ENCODE measurements around the gene MAPT. TPM values are rescaled to one million over a fixed set of nuclear protein-coding genes. Genes with fewer than 3 reads are reported as not detected.

Gene MAPT
- total RNA-seq, 1 donor from 2014 or later, result 0.28 TPM

- Mint-ChIP-seq H3K27ac (ENCODE audit: unreplicated experiment) (no peak overlapping the region), H3K4me3 (ENCODE audit: unreplicated experiment) (no peak overlapping the region), H3K36me3 (ENCODE audit: low read depth, unreplicated experiment) (no peaks in the 10 kb centered on the region), H3K4me1 (ENCODE audit: unreplicated experiment) (peaks cover 8% of the 10 kb centered on the region), H3K9me3 (ENCODE audit: unreplicated experiment) (no peaks in the 10 kb centered on the region), H3K27me3 (ENCODE audit: unreplicated experiment) (no peaks in the 10 kb centered on the region)
- TF ChIP-seq CTCF (IDR thresholded peaks at IDR 0.05; ENCODE audit: unreplicated experiment), result no peak
- no peak for DNase-seq (ENCODE audit: low spot score)
Measured at GRCh38 chr17:45984368-45984767, 90.0 kb downstream of the MAPT start.

GRCh38 chr17:45985447-45985846 is 91.1 kb downstream of the MAPT start:
- no peak for TF ChIP-seq CTCF (IDR thresholded peaks at IDR 0.05; ENCODE audit: unreplicated experiment)
- Mint-ChIP-seq H3K4me3 (ENCODE audit: unreplicated experiment) (no peak overlapping the region), H3K27me3 (ENCODE audit: unreplicated experiment) (no peaks in the 10 kb centered on the region), H3K4me1 (ENCODE audit: unreplicated experiment) (peaks cover 8% of the 10 kb centered on the region), H3K9me3 (ENCODE audit: unreplicated experiment) (no peaks in the 10 kb centered on the region), H3K27ac (ENCODE audit: unreplicated experiment) (no peak overlapping the region), H3K36me3 (ENCODE audit: low read depth, unreplicated experiment) (no peaks in the 10 kb centered on the region)
- DNase-seq (ENCODE audit: low spot score), result no peak

- Mint-ChIP-seq H3K9me3 (ENCODE audit: unreplicated experiment) (no peaks in the 10 kb centered on the region), H3K4me3 (ENCODE audit: unreplicated experiment) (no peak overlapping the region), H3K36me3 (ENCODE audit: low read depth, unreplicated experiment) (no peaks in the 10 kb centered on the region), H3K27ac (ENCODE audit: unreplicated experiment) (no peak overlapping the region), H3K27me3 (ENCODE audit: unreplicated experiment) (peaks cover 1% of the 10 kb centered on the region), H3K4me1 (ENCODE audit: unreplicated experiment) (peaks cover 8% of the 10 kb centered on the region)
- TF ChIP-seq CTCF (IDR thresholded peaks at IDR 0.05; ENCODE audit: unreplicated experiment), result no peak
- DNase-seq (ENCODE audit: low spot score), result no peak
Measured at GRCh38 chr17:45986056-45986455, 91.7 kb downstream of the MAPT start.

- TF ChIP-seq CTCF (IDR thresholded peaks at IDR 0.05; ENCODE audit: unreplicated experiment), result no peak
- no peak overlapping the region for H3K4me3 Mint-ChIP-seq (ENCODE audit: unreplicated experiment)
- DNase-seq (ENCODE audit: low spot score), result no peak
- H3K27me3 Mint-ChIP-seq (ENCODE audit: unreplicated experiment), result peaks cover 1% of the 10 kb centered on the region
- no peaks in the 10 kb centered on the region for H3K9me3 Mint-ChIP-seq (ENCODE audit: unreplicated experiment)
- H3K36me3 Mint-ChIP-seq (ENCODE audit: low read depth, unreplicated experiment), result no peaks in the 10 kb centered on the region
- H3K4me1 Mint-ChIP-seq (ENCODE audit: unreplicated experiment), result peaks cover 8% of the 10 kb centered on the region
- no peak overlapping the region for H3K27ac Mint-ChIP-seq (ENCODE audit: unreplicated experiment)
Measured at GRCh38 chr17:45987706-45988105, 93.4 kb downstream of the MAPT start.

GRCh38 chr17:45989759-45990158 is 95.4 kb downstream of the MAPT start:
- DNase-seq (ENCODE audit: low spot score), result no peak
- Mint-ChIP-seq H3K9me3 (ENCODE audit: unreplicated experiment) (no peaks in the 10 kb centered on the region), H3K4me1 (ENCODE audit: unreplicated experiment) (peaks cover 6% of the 10 kb centered on the region), H3K36me3 (ENCODE audit: low read depth, unreplicated experiment) (no peaks in the 10 kb centered on the region), H3K4me3 (ENCODE audit: unreplicated experiment) (no peak overlapping the region), H3K27ac (ENCODE audit: unreplicated experiment) (no peak overlapping the region), H3K27me3 (ENCODE audit: unreplicated experiment) (peaks cover 1% of the 10 kb centered on the region)
- TF ChIP-seq CTCF (IDR thresholded peaks at IDR 0.05; ENCODE audit: unreplicated experiment), result no peak
